Measurements from ENCODE around the gene GTF2H2C_2.
A peak's percentile ranks its signal among the peaks of the same experiment; 100 is the strongest.
"Not testable (repeated sequence)": the region's sequence is repeated elsewhere in the genome, so short reads cannot be mapped to it uniquely, and the experiment has no call there.

GTF2H2C_2 gene

GRCh38 chr5:70415117-70415516 is at the start of gene GTF2H2C_2:
TSS of gene GTF2H2C_2 (plus strand) at chr5:70415368.
- H3K36me3 ChIP-seq (ENCODE audit: control insufficient read depth, insufficient read depth, low read length); H3K36me3 Mint-ChIP-seq (ENCODE audit: low read depth); H3K4me3 ChIP-seq (ENCODE audit: low read length); H3K9ac ChIP-seq (ENCODE audit: extremely low read depth, low read length, poor library complexity, severe bottlenecking); H3K9me3 ChIP-seq (ENCODE audit: control insufficient read depth, low read length); H3K27ac ChIP-seq (ENCODE audit: low read depth, low read length); H3K27me3 Mint-ChIP-seq (ENCODE audit: insufficient read depth); DNase-seq; H3K4me3 Mint-ChIP-seq; H3K4me1 Mint-ChIP-seq; H3K27me3 ChIP-seq (ENCODE audit: control insufficient read depth, insufficient read depth, low read length, poor library complexity, severe bottlenecking); H3K4me1 ChIP-seq (ENCODE audit: control insufficient read depth, insufficient read depth, low read length); H3K27ac Mint-ChIP-seq; H3K9me3 Mint-ChIP-seq: not testable (repeated sequence)
- WGBS, 2 experiments (ENCODE audit: insufficient coverage in 1 of 2, insufficient read length in 1 of 2), result no CpG with 5 or more reads among the region's 39 CpGs

- H3K27ac ChIP-seq (ENCODE audit: low read depth, low read length); H3K27ac Mint-ChIP-seq; H3K4me1 Mint-ChIP-seq; H3K27me3 ChIP-seq (ENCODE audit: control insufficient read depth, insufficient read depth, low read length, poor library complexity, severe bottlenecking); H3K27me3 Mint-ChIP-seq (ENCODE audit: insufficient read depth); H3K9me3 Mint-ChIP-seq; H3K9ac ChIP-seq (ENCODE audit: extremely low read depth, low read length, poor library complexity, severe bottlenecking); H3K9me3 ChIP-seq (ENCODE audit: control insufficient read depth, low read length); H3K36me3 Mint-ChIP-seq (ENCODE audit: low read depth); H3K4me1 ChIP-seq (ENCODE audit: control insufficient read depth, insufficient read depth, low read length); H3K36me3 ChIP-seq (ENCODE audit: control insufficient read depth, insufficient read depth, low read length): not testable (repeated sequence)
- H3K4me3 Mint-ChIP-seq, result peak overlapping the region; percentile 49
- peak; percentile 47 for DNase-seq
- 0% methylated on average over 11 of the region's 71 CpGs; no CpG with 5 or more reads in 1 of the 2 experiments for WGBS, 2 experiments (ENCODE audit: insufficient coverage in 1 of 2, insufficient read length in 1 of 2)
- H3K4me3 ChIP-seq (ENCODE audit: low read length), result peak overlapping the region; percentile 74
Observed at GRCh38 chr5:70400984-70401686, 14.0 kb upstream of the GTF2H2C_2 start.

GRCh38 chr5:70421322-70421721 is 6.2 kb downstream of the GTF2H2C_2 start:
- H3K4me3 ChIP-seq (ENCODE audit: low read length); H3K36me3 ChIP-seq (ENCODE audit: control insufficient read depth, insufficient read depth, low read length); H3K4me1 ChIP-seq (ENCODE audit: control insufficient read depth, insufficient read depth, low read length); DNase-seq; H3K36me3 Mint-ChIP-seq (ENCODE audit: low read depth); H3K27me3 Mint-ChIP-seq (ENCODE audit: insufficient read depth); H3K27ac ChIP-seq (ENCODE audit: low read depth, low read length); H3K4me3 Mint-ChIP-seq; H3K9ac ChIP-seq (ENCODE audit: extremely low read depth, low read length, poor library complexity, severe bottlenecking); H3K4me1 Mint-ChIP-seq; H3K9me3 ChIP-seq (ENCODE audit: control insufficient read depth, low read length); H3K27me3 ChIP-seq (ENCODE audit: control insufficient read depth, insufficient read depth, low read length, poor library complexity, severe bottlenecking); H3K9me3 Mint-ChIP-seq; H3K27ac Mint-ChIP-seq: not testable (repeated sequence)
- WGBS, 2 experiments (ENCODE audit: insufficient coverage in 1 of 2, insufficient read length in 1 of 2), result no CpG with 5 or more reads among the region's 1 CpG

GRCh38 chr5:70423215-70423614 is 8.0 kb downstream of the GTF2H2C_2 start:
- H3K27ac ChIP-seq (ENCODE audit: low read depth, low read length); H3K27me3 Mint-ChIP-seq (ENCODE audit: insufficient read depth); H3K27ac Mint-ChIP-seq; H3K4me1 Mint-ChIP-seq; H3K4me3 Mint-ChIP-seq; H3K36me3 ChIP-seq (ENCODE audit: control insufficient read depth, insufficient read depth, low read length); DNase-seq; H3K4me3 ChIP-seq (ENCODE audit: low read length); H3K9ac ChIP-seq (ENCODE audit: extremely low read depth, low read length, poor library complexity, severe bottlenecking); H3K4me1 ChIP-seq (ENCODE audit: control insufficient read depth, insufficient read depth, low read length); H3K27me3 ChIP-seq (ENCODE audit: control insufficient read depth, insufficient read depth, low read length, poor library complexity, severe bottlenecking); H3K9me3 ChIP-seq (ENCODE audit: control insufficient read depth, low read length); H3K36me3 Mint-ChIP-seq (ENCODE audit: low read depth); H3K9me3 Mint-ChIP-seq: not testable (repeated sequence)
- WGBS, 2 experiments (ENCODE audit: insufficient coverage in 1 of 2, insufficient read length in 1 of 2), result no CpG with 5 or more reads among the region's 3 CpGs

- H3K9me3 ChIP-seq (ENCODE audit: control insufficient read depth, low read length); H3K27me3 ChIP-seq (ENCODE audit: control insufficient read depth, insufficient read depth, low read length, poor library complexity, severe bottlenecking); H3K4me3 ChIP-seq (ENCODE audit: low read length); H3K36me3 ChIP-seq (ENCODE audit: control insufficient read depth, insufficient read depth, low read length); H3K36me3 Mint-ChIP-seq (ENCODE audit: low read depth); H3K27ac ChIP-seq (ENCODE audit: low read depth, low read length); H3K4me1 Mint-ChIP-seq; H3K4me3 Mint-ChIP-seq; H3K9ac ChIP-seq (ENCODE audit: extremely low read depth, low read length, poor library complexity, severe bottlenecking); H3K27me3 Mint-ChIP-seq (ENCODE audit: insufficient read depth); DNase-seq; H3K27ac Mint-ChIP-seq; H3K9me3 Mint-ChIP-seq; H3K4me1 ChIP-seq (ENCODE audit: control insufficient read depth, insufficient read depth, low read length): not testable (repeated sequence)
- WGBS, 2 experiments (ENCODE audit: insufficient coverage in 1 of 2, insufficient read length in 1 of 2), result no CpG with 5 or more reads among the region's 2 CpGs
Observed at GRCh38 chr5:70438518-70438917, 23.4 kb downstream of the GTF2H2C_2 start.

GRCh38 chr5:70449565-70449964 is 34.4 kb downstream of the GTF2H2C_2 start:
- H3K4me3 Mint-ChIP-seq; H3K27ac Mint-ChIP-seq; H3K36me3 Mint-ChIP-seq (ENCODE audit: low read depth); H3K4me1 ChIP-seq (ENCODE audit: control insufficient read depth, insufficient read depth, low read length); H3K27ac ChIP-seq (ENCODE audit: low read depth, low read length); H3K9ac ChIP-seq (ENCODE audit: extremely low read depth, low read length, poor library complexity, severe bottlenecking); H3K9me3 ChIP-seq (ENCODE audit: control insufficient read depth, low read length); H3K9me3 Mint-ChIP-seq; H3K4me1 Mint-ChIP-seq; DNase-seq; H3K4me3 ChIP-seq (ENCODE audit: low read length); H3K36me3 ChIP-seq (ENCODE audit: control insufficient read depth, insufficient read depth, low read length); H3K27me3 Mint-ChIP-seq (ENCODE audit: insufficient read depth); H3K27me3 ChIP-seq (ENCODE audit: control insufficient read depth, insufficient read depth, low read length, poor library complexity, severe bottlenecking): not testable (repeated sequence)
- WGBS, 2 experiments (ENCODE audit: insufficient coverage in 1 of 2, insufficient read length in 1 of 2), result no CpG with 5 or more reads among the region's 1 CpG

GRCh38 chr5:70451249-70451984 is 36.2 kb downstream of the GTF2H2C_2 start:
- not testable (repeated sequence) for H3K4me3 Mint-ChIP-seq, H3K27ac Mint-ChIP-seq
- no CpG with 5 or more reads among the region's 7 CpGs for WGBS, 2 experiments (ENCODE audit: insufficient coverage in 1 of 2, insufficient read length in 1 of 2)

More at GRCh38 chr5:70451249-70451984, 36.2 kb downstream of the GTF2H2C_2 start:
- not testable (repeated sequence) for H3K27me3 ChIP-seq (ENCODE audit: control insufficient read depth, insufficient read depth, low read length, poor library complexity, severe bottlenecking); H3K4me1 ChIP-seq (ENCODE audit: control insufficient read depth, insufficient read depth, low read length); H3K9me3 Mint-ChIP-seq; H3K36me3 Mint-ChIP-seq (ENCODE audit: low read depth); H3K4me3 ChIP-seq (ENCODE audit: low read length); H3K4me1 Mint-ChIP-seq; H3K36me3 ChIP-seq (ENCODE audit: control insufficient read depth, insufficient read depth, low read length); H3K9ac ChIP-seq (ENCODE audit: extremely low read depth, low read length, poor library complexity, severe bottlenecking); DNase-seq; H3K27ac ChIP-seq (ENCODE audit: low read depth, low read length); H3K9me3 ChIP-seq (ENCODE audit: control insufficient read depth, low read length); H3K27me3 Mint-ChIP-seq (ENCODE audit: insufficient read depth)

All from endodermal cell (in vitro differentiated cells).